HFF-Myc (cell line): ENCODE results near the gene HMGB2.
A peak's percentile ranks its signal among the peaks of the same experiment; 100 is the strongest.

Experiments used
- DNase-seq: peaks from one replicate; pipeline ENCODE4 v3.0.0-alpha.2; 2011; ENCODE audit warnings: low read depth; ENCODE audit errors: extremely low read depth
- H3K4me3 ChIP-seq: replicated peaks from 2 replicates; pipeline ENCODE4 v1.5.1; 2011; ENCODE audit warnings: low read depth, mild to moderate bottlenecking, control low read depth, low read length
- TF ChIP-seq, protein P1 (sequence below): IDR thresholded peaks from 2 replicates; pipeline ENCODE4 v1.5.1; 2012; ENCODE audit warnings: mild to moderate bottlenecking, low read depth, low read length, control low read depth; ENCODE audit errors: missing control alignments

The HMGB2 gene

DNA sequence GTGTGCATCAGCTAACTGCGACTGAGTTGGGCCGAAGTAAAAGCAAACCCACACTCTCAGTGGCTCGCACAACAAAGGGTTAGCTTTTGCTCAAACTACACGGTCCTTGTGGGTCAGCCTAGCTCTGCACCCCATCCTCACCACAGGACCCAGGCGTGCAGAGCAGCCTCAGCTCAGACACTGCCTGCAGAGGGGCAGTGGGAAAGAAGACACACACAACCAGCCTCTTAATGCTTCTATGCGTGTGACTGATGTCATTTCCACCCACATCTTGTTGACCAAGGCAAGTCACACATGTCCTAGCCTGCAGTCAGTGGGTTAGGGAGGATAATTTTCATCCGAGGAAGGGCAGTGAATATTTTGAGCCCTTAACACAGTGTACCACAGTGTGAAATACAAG is 40.5 kb downstream of the HMGB2 start:
- DNase-seq: no peak
- TF ChIP-seq, protein P1, sequence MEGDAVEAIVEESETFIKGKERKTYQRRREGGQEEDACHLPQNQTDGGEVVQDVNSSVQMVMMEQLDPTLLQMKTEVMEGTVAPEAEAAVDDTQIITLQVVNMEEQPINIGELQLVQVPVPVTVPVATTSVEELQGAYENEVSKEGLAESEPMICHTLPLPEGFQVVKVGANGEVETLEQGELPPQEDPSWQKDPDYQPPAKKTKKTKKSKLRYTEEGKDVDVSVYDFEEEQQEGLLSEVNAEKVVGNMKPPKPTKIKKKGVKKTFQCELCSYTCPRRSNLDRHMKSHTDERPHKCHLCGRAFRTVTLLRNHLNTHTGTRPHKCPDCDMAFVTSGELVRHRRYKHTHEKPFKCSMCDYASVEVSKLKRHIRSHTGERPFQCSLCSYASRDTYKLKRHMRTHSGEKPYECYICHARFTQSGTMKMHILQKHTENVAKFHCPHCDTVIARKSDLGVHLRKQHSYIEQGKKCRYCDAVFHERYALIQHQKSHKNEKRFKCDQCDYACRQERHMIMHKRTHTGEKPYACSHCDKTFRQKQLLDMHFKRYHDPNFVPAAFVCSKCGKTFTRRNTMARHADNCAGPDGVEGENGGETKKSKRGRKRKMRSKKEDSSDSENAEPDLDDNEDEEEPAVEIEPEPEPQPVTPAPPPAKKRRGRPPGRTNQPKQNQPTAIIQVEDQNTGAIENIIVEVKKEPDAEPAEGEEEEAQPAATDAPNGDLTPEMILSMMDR: no peak
- no peak overlapping the region for H3K4me3 ChIP-seq

DNA sequence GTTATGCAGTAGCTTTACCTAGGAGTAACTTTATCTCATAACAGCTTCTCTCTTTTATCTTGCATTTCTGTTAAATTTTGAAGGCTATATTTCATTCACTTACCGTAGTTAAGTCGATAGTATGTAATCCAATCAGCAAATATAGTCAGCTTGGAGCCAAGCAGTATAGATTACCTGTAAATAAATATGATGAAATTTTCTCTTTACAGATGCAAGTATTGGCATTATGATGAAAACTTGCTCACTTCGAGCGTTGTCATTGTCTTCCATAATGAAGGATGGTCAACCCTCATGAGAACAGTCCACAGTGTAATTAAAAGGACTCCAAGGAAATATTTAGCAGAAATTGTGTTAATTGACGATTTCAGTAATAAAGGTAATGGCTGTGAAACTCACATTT is 42.3 kb downstream of the HMGB2 start:
- no peak overlapping the region for H3K4me3 ChIP-seq
- DNase-seq: no peak
- TF ChIP-seq, protein P1: no peak

DNA sequence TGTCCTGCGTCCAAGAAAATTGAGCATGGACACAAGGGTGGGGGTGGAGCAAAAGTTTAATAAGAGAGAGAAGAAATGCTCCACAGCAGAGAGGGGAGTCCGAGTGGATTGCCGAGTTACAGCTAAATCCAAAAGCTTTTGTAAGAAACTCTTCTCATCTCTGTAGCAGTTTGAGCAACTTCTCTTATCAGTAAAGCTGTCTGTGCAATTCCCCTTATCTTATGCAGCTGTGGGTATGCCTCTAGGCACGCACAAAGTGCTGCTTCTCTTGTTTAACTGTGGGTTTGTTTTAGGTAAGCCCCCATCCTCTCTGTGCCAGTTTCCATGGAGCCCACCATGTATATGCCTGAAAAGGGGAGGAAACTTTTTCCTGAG is 44.8 kb downstream of the HMGB2 start:
- DNase-seq: no peak
- TF ChIP-seq, protein P1: no peak
- no peak overlapping the region for H3K4me3 ChIP-seq

DNA sequence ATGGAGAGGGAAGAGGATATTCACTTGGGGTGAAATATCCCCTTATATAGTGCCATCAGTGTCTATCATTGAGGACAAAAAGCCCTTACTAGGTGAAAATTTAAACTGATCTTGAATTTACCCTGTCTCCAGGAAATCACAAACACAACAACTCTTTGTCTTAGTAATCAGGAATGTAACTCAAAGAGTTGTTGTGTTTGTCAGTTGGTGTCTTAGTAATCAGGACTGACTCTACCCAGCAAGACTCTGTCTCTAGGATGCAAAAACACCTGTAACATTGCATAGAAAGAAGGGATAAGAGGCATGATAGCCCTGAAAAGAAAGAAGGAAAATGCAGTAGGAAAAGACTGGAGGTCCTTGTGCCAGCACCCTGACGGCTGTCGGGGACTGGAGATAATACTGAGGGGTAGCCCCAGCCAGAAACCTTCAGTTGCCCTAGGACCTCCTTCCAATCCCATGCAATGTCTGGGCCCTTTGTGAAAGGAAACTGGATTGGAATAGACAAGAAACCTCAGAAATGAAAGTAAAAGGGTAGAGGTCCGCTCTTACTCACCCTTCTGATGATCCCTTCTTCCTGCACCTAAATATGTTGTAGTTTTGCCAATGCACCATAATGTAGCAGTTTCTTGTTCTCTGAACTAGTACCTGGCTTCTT is 45.3 kb downstream of the HMGB2 start:
- H3K4me3 ChIP-seq: no peak overlapping the region
- TF ChIP-seq, protein P1: no peak
- DNase-seq: no peak

DNA sequence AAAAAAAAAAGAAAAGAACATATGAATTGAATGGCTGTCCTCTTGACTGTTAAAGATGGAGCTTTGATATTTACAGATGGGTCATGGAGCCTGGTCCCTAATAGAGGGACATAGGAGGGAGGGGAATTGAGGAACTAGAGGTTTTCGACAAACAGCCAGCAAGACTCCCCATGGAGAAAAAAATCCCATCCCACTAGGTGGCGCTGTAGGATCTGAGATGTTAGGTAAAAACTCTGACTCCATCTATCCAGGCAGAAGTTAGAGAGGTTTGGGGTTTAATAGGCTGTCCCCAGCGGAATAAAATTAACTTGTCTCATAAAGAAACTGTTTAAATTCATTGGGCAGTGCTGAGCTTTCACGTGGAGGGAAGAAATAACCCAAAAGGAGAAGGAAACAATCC is 45.9 kb downstream of the HMGB2 start:
- TF ChIP-seq, protein P1: peak; percentile 58
- peak; percentile 33 for DNase-seq
- H3K4me3 ChIP-seq: no peak overlapping the region

DNA sequence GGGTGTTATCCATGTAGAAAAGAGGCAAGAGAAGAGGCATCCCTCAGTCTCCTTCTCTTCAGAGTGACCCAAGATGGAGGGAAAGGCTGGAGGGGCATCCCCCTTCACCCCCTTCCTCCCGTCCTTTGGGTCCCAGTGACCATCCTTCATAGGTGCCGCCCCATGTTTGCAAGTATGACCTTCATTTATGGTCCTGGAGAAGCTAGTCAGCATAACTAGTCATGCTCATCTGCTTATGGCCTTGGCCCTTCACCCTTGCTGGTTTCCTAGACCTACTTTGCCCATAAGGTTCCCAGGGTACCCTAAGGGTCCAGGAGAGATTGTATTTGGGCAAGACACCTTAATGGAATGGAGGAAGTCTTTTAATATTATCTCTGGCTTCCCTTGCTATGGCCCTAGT is 46.7 kb downstream of the HMGB2 start:
- DNase-seq: no peak
- no peak overlapping the region for H3K4me3 ChIP-seq
- TF ChIP-seq, protein P1: no peak

DNA sequence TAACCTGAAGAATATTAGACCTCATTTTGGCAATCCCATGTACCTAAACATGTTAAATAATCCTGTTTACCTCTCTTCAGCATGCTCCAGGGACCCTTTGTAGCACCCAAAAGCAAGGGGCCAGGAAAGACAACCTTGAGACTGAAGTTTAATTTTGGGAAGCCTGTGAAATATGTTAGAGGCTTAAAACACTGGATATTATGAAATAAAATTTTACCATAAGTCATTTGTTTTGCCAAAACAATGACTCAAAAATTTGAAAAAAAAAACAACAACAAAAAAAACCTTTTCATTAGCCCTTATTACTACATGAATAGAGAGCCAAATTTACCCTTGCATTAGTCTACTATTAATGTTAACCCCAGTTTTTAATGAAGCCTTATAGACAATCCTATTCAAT is 49.7 kb downstream of the HMGB2 start:
- no peak overlapping the region for H3K4me3 ChIP-seq
- TF ChIP-seq, protein P1: no peak
- DNase-seq: no peak
